KOPT-K1 (cell line): ENCODE data around the gene PRCD.
"Not testable (repeated sequence)": the region's sequence is repeated elsewhere in the genome, so short reads cannot be mapped to it uniquely, and the experiment has no call there.

ENCODE experiments used
- H3K27ac ChIP-seq: fragments of 200-600 bp; sonication (generic); 2 replicates; pipeline ENCODE4 v1.5.1; 2016; ENCODE audit warnings: antibody characterized with exemption, mild to moderate bottlenecking, low read depth, low read length; ENCODE audit not compliant: poor library complexity, severe bottlenecking
- H3K36me3 ChIP-seq: fragments of 200-600 bp; sonication (generic); 2 replicates; pipeline ENCODE4 v1.5.1; 2017; ENCODE audit warnings: antibody characterized with exemption, mild to moderate bottlenecking, low read length, moderate library complexity; ENCODE audit not compliant: insufficient read depth
- H3K9me3 ChIP-seq: fragments of 200-600 bp; sonication (generic); 2 replicates; pipeline ENCODE4 v1.5.1; 2017; ENCODE audit warnings: antibody characterized with exemption, low read length, mild to moderate bottlenecking; ENCODE audit not compliant: insufficient read depth, poor library complexity, severe bottlenecking

The PRCD gene

GRCh38 chr17:76530811-76531485 lies 8.9 kb upstream of the PRCD start:
- H3K9me3 ChIP-seq: no peaks in the 10 kb centered on the region
- H3K27ac ChIP-seq: no peak overlapping the region
- H3K36me3 ChIP-seq: no peaks in the 10 kb centered on the region

DNA sequence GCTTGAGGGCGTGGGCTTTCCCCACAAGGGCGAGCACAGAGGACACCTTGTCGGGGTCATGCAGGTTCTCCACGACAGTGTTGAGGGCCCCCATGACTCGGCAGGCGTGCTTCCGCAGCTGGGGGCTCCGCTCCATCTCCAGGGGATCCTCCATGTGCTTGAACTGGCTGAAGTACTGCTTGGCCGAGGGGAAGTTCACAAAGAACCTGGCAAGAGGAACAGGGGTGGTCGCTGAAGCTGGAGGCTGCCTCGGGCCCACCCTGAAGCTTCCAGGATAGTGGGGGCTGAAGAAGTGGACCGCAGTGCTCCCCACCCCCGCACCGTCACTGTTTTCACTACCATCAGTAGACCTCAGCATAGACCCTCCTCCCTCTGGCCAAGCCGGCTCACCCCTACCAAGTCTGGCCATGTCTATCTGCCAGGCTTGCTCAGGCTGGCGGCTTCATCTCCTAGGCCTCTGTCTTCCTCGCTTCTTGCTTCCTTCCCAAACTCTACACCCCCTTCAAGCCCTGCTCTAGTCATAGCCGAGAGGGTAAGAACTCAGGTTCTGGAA lies 8.3 kb upstream of the PRCD start:
- Histone ChIP-seq H3K27ac (no peak overlapping the region), H3K36me3 (no peaks in the 10 kb centered on the region), H3K9me3 (no peaks in the 10 kb centered on the region)

GRCh38 chr17:76532072-76532651 lies 7.7 kb upstream of the PRCD start:
- Histone ChIP-seq H3K9me3 (no peaks in the 10 kb centered on the region), H3K36me3 (no peaks in the 10 kb centered on the region), H3K27ac (no peak overlapping the region)

GRCh38 chr17:76533640-76534359 lies 6.0 kb upstream of the PRCD start:
- not testable (repeated sequence) for H3K9me3 ChIP-seq, H3K27ac ChIP-seq, H3K36me3 ChIP-seq

GRCh38 chr17:76534831-76535732 lies 4.8 kb upstream of the PRCD start:
- no peak overlapping the region for H3K27ac ChIP-seq
- no peaks in the 10 kb centered on the region for H3K9me3 ChIP-seq
- no peaks in the 10 kb centered on the region for H3K36me3 ChIP-seq

- H3K27ac ChIP-seq: no peak overlapping the region
- H3K36me3 ChIP-seq: no peaks in the 10 kb centered on the region
Measured at GRCh38 chr17:76535788-76536510, 3.9 kb upstream of the PRCD start.

DNA sequence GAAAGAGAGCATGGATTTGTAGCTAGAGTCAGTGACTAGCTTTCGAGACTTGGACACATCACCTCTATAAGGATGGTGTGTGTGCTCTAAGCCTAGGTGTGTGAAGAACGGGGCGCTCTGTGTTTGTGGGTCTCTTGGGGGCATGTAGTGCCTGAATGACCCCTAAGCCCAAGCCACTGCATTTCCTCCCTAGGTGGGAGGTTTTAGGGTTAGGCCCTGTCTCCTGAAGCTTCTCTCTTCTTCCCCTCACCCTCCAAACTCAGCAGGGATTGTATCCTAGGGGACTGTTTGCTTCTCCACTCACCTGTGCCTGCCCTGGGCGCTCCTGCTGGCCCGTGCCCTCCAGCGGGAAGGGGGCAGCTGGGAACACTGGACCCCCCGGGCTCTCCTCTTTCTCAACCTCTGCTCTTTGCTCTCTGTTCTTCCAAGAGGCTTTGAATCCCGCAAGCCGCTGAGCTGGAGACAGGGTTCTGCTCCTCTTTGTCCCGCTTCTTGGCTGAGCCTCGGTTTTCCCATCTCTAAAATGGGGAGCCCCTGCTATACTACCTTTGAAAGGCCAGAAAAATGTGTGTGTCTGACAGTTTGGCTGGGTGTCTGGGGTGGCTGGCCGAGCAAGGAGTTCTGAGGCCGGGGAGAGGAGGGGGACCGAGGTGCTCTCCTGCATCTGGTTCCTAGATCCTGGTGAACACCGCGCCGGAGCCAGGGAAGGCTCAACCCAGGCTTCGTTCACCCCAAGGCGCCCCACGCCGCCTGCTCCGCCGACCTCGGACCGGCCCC lies 3.1 kb upstream of the PRCD start:
- Histone ChIP-seq H3K36me3 (no peaks in the 10 kb centered on the region), H3K9me3 (no peaks in the 10 kb centered on the region), H3K27ac (no peak overlapping the region)

More at GRCh38 chr17:76535788-76536510, 3.9 kb upstream of the PRCD start:
- no peaks in the 10 kb centered on the region for H3K9me3 ChIP-seq

GRCh38 chr17:76537288-76537577 lies 2.6 kb upstream of the PRCD start:
- Histone ChIP-seq H3K36me3 (no peaks in the 10 kb centered on the region), H3K9me3 (no peaks in the 10 kb centered on the region), H3K27ac (no peak overlapping the region)

GRCh38 chr17:76537578-76538280 lies 2.1 kb upstream of the PRCD start, which contains the start of gene CYGB:
Gene CYGB (minus strand): TSS chr17:76537709. CDS start chr17:76537542, 167 bp downstream.
- H3K27ac ChIP-seq: no peak within 1 kb of the TSS
- H3K36me3 ChIP-seq: no peaks in the 10 kb centered on the region
- H3K9me3 ChIP-seq: no peaks in the 10 kb centered on the region

DNA sequence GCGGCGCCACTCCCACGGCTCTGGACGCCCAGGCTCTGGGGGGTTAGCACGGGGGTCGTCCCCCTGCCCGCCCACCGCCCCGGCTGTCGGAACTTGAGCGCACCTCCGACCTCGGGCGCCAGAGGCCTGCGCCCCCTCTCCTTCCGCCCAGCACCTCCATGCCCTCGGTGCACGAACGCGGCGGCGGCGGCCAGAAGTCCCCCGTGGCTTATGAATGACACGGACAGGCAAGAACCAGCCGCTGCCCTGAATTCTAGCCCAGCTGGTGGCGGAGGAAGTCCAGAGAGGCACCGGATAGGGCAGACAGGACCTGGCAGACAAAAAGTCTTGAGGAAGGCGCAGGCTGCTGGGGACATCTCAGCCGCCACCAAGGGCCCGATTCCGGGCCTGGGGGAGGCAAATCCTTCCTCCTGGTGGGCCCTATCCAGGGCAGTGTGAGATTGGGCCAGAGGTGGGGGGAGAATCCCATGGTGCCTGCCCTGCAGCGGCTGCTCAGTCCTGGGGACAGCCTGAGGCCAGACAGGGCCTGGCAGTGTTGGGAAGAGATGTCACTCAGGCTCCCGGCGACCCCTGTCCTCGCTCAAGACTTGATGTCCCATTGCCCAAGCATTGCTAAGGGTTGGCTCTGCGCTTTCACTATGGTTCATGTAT lies 1.4 kb upstream of the PRCD start:
- H3K27ac ChIP-seq: no peak overlapping the region
- H3K9me3 ChIP-seq: no peaks in the 10 kb centered on the region
- H3K36me3 ChIP-seq: no peaks in the 10 kb centered on the region

DNA sequence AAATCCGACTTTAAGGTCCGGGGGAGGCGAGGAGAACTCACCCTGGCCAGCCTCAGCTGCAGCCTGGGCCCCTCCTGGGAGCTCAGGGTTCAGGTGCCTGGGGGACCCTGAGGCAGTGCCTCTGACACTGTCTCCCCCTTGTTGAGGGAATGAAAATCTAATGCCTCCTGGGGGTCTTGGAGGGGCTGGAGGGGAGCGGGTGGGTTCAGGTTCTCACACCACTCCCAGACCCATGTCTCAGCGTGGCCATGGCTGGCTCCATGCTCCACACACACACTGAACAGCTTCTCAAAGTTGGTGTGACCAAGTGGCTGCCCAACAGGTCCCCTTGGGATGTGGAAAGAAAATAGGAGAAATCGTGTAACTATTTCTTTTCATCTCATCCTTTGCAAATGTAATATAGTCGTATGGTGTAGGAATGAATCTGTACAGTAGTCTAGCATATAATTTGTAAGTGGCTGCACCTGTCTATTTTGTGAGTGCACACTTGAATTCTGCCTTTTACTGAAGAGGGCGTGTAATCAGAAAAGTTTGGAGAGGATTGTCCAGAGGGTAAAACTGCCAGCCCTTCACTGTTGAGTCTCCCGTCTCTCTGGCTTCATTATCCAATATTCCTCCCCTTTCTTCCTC lies 788 bp upstream of the PRCD start:
- Histone ChIP-seq H3K36me3 (no peaks in the 10 kb centered on the region), H3K9me3 (no peaks in the 10 kb centered on the region), H3K27ac (no peak overlapping the region)

- H3K27ac ChIP-seq: no peak overlapping the region
- no peaks in the 10 kb centered on the region for H3K36me3 ChIP-seq
- no peaks in the 10 kb centered on the region for H3K9me3 ChIP-seq
Measured at GRCh38 chr17:76540381-76541300, 797 bp downstream of the PRCD start.
